K562 (cell line): ENCODE measurements around the gene LPCAT3. TPM values are rescaled to one million over a fixed set of nuclear protein-coding genes. Genes with fewer than 3 reads are reported as not detected.

Experiments
- CHD7 ChIP-seq: fragments of 200-600 bp; sonication (generic); IDR thresholded peaks from one replicate; pipeline ENCODE4 v1.6.1; 2012; ENCODE audit warnings: mild to moderate bottlenecking, low read depth, low read length, inconsistent platforms
- CREB3 ChIP-seq: fragments of 450-650 bp; conservative IDR thresholded peaks from 2 replicates; pipeline ENCODE4 v1.6.1; 2016; ENCODE audit warnings: missing genetic modification characterization, low read depth, mild to moderate bottlenecking, missing compliant biosample characterization, moderate library complexity
- GABPA ChIP-seq: fragments of 200-800 bp; sonication (Bioruptor generic); conservative IDR thresholded peaks from 2 replicates; pipeline ENCODE4 v1.6.1; 2016; ENCODE audit warnings: low read depth, missing genetic modification characterization, missing compliant biosample characterization
- HMGN3 ChIP-seq: IDR thresholded peaks from 2 replicates; pipeline ENCODE4 v1.6.1; 2011; ENCODE audit warnings: borderline replicate concordance, low read depth, mild to moderate bottlenecking, mixed read lengths, low read length; ENCODE audit not compliant: insufficient read length; ENCODE audit errors: extremely low read depth
- HNRNPLL ChIP-seq: fragments of 200-400 bp; formaldehyde crosslinking; IDR thresholded peaks from 2 replicates; pipeline ENCODE4 v1.6.1; 2017; ENCODE audit warnings: low read length, low read depth, mild to moderate bottlenecking; ENCODE audit not compliant: poor library complexity, severe bottlenecking
- JUND ChIP-seq, 2 experiments: IDR thresholded peaks; 2 replicates in 1 of 2; 3 replicates in 1 of 2; pipeline ENCODE4 v1.6.1; 2011; ENCODE audit warnings: borderline replicate concordance in 2 of 2, low read depth in 2 of 2, low read length in 2 of 2, improper control_type of control experiment in 1 of 2, missing biosample characterization in 1 of 2, missing genetic modification characterization in 1 of 2, missing genetic modification reagents in 1 of 2
- MCM5 ChIP-seq: fragments of 450-650 bp; IDR thresholded peaks from 2 replicates; pipeline ENCODE4 v1.6.1; 2016; ENCODE audit warnings: low read depth
- MEIS2 ChIP-seq: fragments of 450-650 bp; IDR thresholded peaks from 2 replicates; pipeline ENCODE4 v1.6.1; 2014; ENCODE audit warnings: mild to moderate bottlenecking; ENCODE audit not compliant: partially characterized antibody
- PHB2 ChIP-seq: fragments of 450-650 bp; IDR thresholded peaks from 2 replicates; pipeline ENCODE4 v1.6.1; 2017; ENCODE audit warnings: low read depth
- RBM39 ChIP-seq: fragments of 200-400 bp; formaldehyde crosslinking; optimal IDR thresholded peaks from 2 replicates; pipeline ENCODE3; 2018; ENCODE audit warnings: low read depth, low read length
- SREBF1 ChIP-seq: fragments of 150-350 bp; IDR thresholded peaks from 2 replicates; pipeline ENCODE4 v1.6.1; 2014; ENCODE audit warnings: antibody characterized with exemption, low read depth, low read length, borderline replicate concordance
- ZNF23 ChIP-seq: fragments of 250-450 bp; sonication (Bioruptor Pico); IDR thresholded peaks from 2 replicates; pipeline ENCODE4 v1.4.0; 2020; ENCODE audit warnings: mild to moderate bottlenecking
- ZNF512 ChIP-seq: IDR thresholded peaks from 2 replicates; pipeline ENCODE4 v1.6.1; 2016; ENCODE audit warnings: missing genetic modification characterization, missing compliant biosample characterization
- polyA plus RNA-seq, 8 experiments: library from polyadenylated mRNA; depleted of rRNA in 4 of 8; stranded (reverse) in 5 of 8; unstranded in 3 of 8; fragments of >200 nt; fragmentation: Nextera tagmentation in 2 of 8; fragmentation: Illumina TruSeq in 1 of 8; extraction: Ambion mirVana in 2 of 8; extraction: Trizol in 1 of 8; gene quantifications; 2 replicates each; pipeline versions ENCODE4 v1.2.1 to v1.2.3, GENCODE V29; 2011 to 2014; ENCODE audit warnings: inconsistent platforms in 1 of 8, missing spikeins in 1 of 8
- total RNA-seq, 7 experiments: library from RNA; depleted of rRNA in 6 of 7; stranded (reverse); fragments of >200 nt in 6 of 7; fragmentation: Illumina TruSeq in 2 of 7; extraction: Trizol in 2 of 7; gene quantifications; 2 replicates each; pipeline versions ENCODE4 v1.2.1 to v1.2.3, GENCODE V29; 2011 to 2021; ENCODE audit warnings: low replicate concordance in 1 of 7

The LPCAT3 gene
- total and polyA plus RNA-seq, 9 of the 15 experiments (the other 6 are each of a cell fraction or from before 2014, with no cell fraction given) = 4.9 to 52.5 (median 25.3) TPM

GRCh38 chr12:7026854-7027253 lies 8.6 kb upstream of the LPCAT3 start (continued):
- no peak for TF ChIP-seq RBM39
- TF ChIP-seq HMGN3 = no peak
- no peak for TF ChIP-seq HNRNPLL
- no peak for TF ChIP-seq JUND (IDR thresholded peaks at IDR 0.05; ENCODE audit: borderline replicate concordance, low read depth, low read length)
- no peak for TF ChIP-seq JUND (tag; IDR thresholded peaks at IDR 0.05; ENCODE audit: borderline replicate concordance, low read depth, low read length)
- no peak for TF ChIP-seq GABPA
- peak; percentile 88 for TF ChIP-seq MEIS2
- TF ChIP-seq SREBF1 = no peak
- no peak for TF ChIP-seq CHD7
- TF ChIP-seq CREB3 = no peak
- no peak for TF ChIP-seq ZNF512
- no peak for TF ChIP-seq PHB2
- TF ChIP-seq ZNF23 (CRISPR knock-in tag) = no peak
- TF ChIP-seq MCM5 = no peak
